ENCODE data around the gene AGO1. TPM values are rescaled to one million over a fixed set of nuclear protein-coding genes. Genes with fewer than 3 reads are reported as not detected.

AGO1 gene
- total RNA-seq, 2 donors from 2014 or later = 31.8 to 52.0 TPM

GRCh38 chr1:35894183-35894582 is 11.2 kb downstream of the AGO1 start:
- Histone ChIP-seq H3K9me3 (no peaks in the 10 kb centered on the region), H3K36me3 (no peaks in the 10 kb centered on the region), H3K4me3 (no peak overlapping the region), H3K27ac (no peak overlapping the region), H3K27me3 (replicated peaks; ENCODE audit: insufficient read depth) (no peaks in the 10 kb centered on the region), H3K4me1 (replicated peaks) (no peaks in the 10 kb centered on the region)
- 92% methylated on average over 6 of the region's 6 CpGs for WGBS
- DNase-seq (ENCODE audit: low spot score) = no peak
- no peak for TF ChIP-seq CTCF (IDR thresholded peaks at IDR 0.05)
- TF ChIP-seq POLR2A (IDR thresholded peaks at IDR 0.05) = no peak
- TF ChIP-seq POLR2AphosphoS5 (IDR thresholded peaks at IDR 0.05) = no peak
- intact Hi-C loops (cut with DNase I) = no loop called here

DNA sequence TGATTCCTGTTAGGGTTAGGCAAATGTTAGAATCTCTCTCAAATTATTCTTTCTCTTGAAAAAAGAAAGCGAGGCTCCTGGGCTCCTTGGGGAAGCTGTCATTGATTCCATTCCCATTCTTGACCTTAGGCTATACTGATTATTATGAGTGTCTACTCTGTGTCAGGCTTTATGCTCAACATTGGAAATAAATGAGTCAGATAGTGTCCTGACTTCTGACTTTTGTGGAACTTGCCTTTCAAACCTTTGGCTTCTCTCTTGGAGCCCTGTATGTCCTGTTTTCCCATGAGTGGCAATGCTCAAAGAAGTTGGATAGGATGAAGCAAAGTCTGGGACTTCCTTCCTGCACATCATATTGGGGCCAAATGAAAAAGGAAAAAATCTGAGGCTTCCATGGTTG is 11.6 kb downstream of the AGO1 start:
- Histone ChIP-seq H3K27ac (no peak overlapping the region), H3K4me1 (replicated peaks) (no peaks in the 10 kb centered on the region), H3K4me3 (no peak overlapping the region), H3K27me3 (replicated peaks; ENCODE audit: insufficient read depth) (no peaks in the 10 kb centered on the region), H3K9me3 (no peaks in the 10 kb centered on the region), H3K36me3 (no peaks in the 10 kb centered on the region)
- no peak for TF ChIP-seq CTCF (IDR thresholded peaks at IDR 0.05)
- no peak for TF ChIP-seq POLR2A (IDR thresholded peaks at IDR 0.05)
- TF ChIP-seq POLR2AphosphoS5 (IDR thresholded peaks at IDR 0.05) = no peak
- intact Hi-C loops (cut with DNase I) = no loop called here
- WGBS = 93% methylated on average over 1 of the region's 1 CpG
- DNase-seq (ENCODE audit: low spot score) = no peak

DNA sequence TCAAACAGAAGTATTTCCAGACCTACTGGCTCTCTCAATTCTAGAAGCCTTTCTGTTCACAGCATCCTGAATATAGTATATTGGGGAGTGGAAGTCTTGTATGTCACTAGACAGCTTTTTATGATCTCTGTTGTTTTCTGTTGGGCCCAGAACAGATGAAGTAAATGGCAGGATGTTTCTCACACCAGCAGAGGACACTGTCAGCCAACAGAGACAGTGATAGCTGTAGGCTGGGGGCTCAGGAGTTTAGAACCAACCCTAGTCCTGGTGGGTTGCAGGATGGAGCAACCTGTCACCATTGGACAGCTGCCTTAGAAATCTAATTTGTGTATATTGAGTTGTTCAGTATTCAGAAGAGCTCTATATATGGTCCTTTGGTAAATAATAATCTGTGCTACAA is 16.9 kb downstream of the AGO1 start:
- intact Hi-C loops (cut with DNase I) = no loop called here
- Histone ChIP-seq H3K36me3 (no peaks in the 10 kb centered on the region), H3K4me1 (replicated peaks) (no peaks in the 10 kb centered on the region), H3K9me3 (no peaks in the 10 kb centered on the region), H3K27ac (no peak overlapping the region), H3K27me3 (replicated peaks; ENCODE audit: insufficient read depth) (no peaks in the 10 kb centered on the region), H3K4me3 (no peak overlapping the region)
- DNase-seq (ENCODE audit: low spot score) = no peak
- no peak for TF ChIP-seq POLR2A (IDR thresholded peaks at IDR 0.05)

- no peaks in the 10 kb centered on the region for H3K4me1 ChIP-seq (replicated peaks)
- H3K4me3 ChIP-seq = no peak overlapping the region
- intact Hi-C loops (cut with DNase I) = no loop called here
- H3K9me3 ChIP-seq = no peaks in the 10 kb centered on the region
- 74% methylated on average over 9 of the region's 9 CpGs for WGBS
- no peaks in the 10 kb centered on the region for H3K36me3 ChIP-seq
- H3K27ac ChIP-seq = peak overlapping the region in 1 of 2 donors; percentile 58
- H3K27me3 ChIP-seq (replicated peaks; ENCODE audit: insufficient read depth) = no peaks in the 10 kb centered on the region
- peak; percentile 65 for DNase-seq (ENCODE audit: low spot score)
- TF ChIP-seq CTCF (IDR thresholded peaks at IDR 0.05) (no peak), POLR2AphosphoS5 (IDR thresholded peaks at IDR 0.05) (peak; percentile 82)
These were observed 18.2 kb downstream of the AGO1 start for GRCh38 chr1:35901235-35901634.

- no peak for DNase-seq (ENCODE audit: low spot score)
- Histone ChIP-seq H3K4me1 (replicated peaks) (no peaks in the 10 kb centered on the region), H3K27me3 (replicated peaks; ENCODE audit: insufficient read depth) (no peaks in the 10 kb centered on the region), H3K4me3 (no peak overlapping the region), H3K36me3 (no peaks in the 10 kb centered on the region), H3K9me3 (no peaks in the 10 kb centered on the region), H3K27ac (no peak overlapping the region)
- TF ChIP-seq POLR2AphosphoS5 (IDR thresholded peaks at IDR 0.05) (no peak), CTCF (IDR thresholded peaks at IDR 0.05) (no peak), POLR2A (IDR thresholded peaks at IDR 0.05) (no peak)
- intact Hi-C loops (cut with DNase I) = no loop called here
- WGBS = 84% methylated on average over 2 of the region's 2 CpGs
These were observed 19.7 kb downstream of the AGO1 start for GRCh38 chr1:35902671-35903070.
